Upper lobe of right lung (tissue), 1 donor: ENCODE data around the gene CEP72. TPM values are rescaled to one million over a fixed set of nuclear protein-coding genes. Genes with fewer than 3 reads are reported as not detected.

Experiments
- ATAC-seq: fragments of 200-7000 bp; cut with Tn5 transposase; one replicate; pipeline ENCODE4 v1.9.1; 2020; ENCODE audit warnings: mild to moderate bottlenecking, moderate library complexity
- DNase-seq: peaks from one replicate; pipeline ENCODE4 v3.0.0-alpha.2; 2020
- H3K27ac ChIP-seq: fragments of 200-600 bp; one replicate; pipeline ENCODE4 v1.8.0; 2022
- H3K27me3 ChIP-seq: fragments of 200-600 bp; one replicate; pipeline ENCODE4 v1.8.0; 2022; ENCODE audit warnings: mild to moderate bottlenecking
- H3K36me3 ChIP-seq: fragments of 200-600 bp; one replicate; pipeline ENCODE4 v1.8.0; 2022
- H3K4me1 ChIP-seq: fragments of 200-600 bp; one replicate; pipeline ENCODE4 v1.8.0; 2022
- H3K4me3 ChIP-seq: fragments of 200-600 bp; one replicate; pipeline ENCODE4 v1.8.0; 2022; ENCODE audit warnings: mild to moderate bottlenecking
- H3K9me3 ChIP-seq: fragments of 200-600 bp; one replicate; pipeline ENCODE4 v1.8.0; 2022
- intact Hi-C: fragments of 100-400 bp; cut with DNase I; formaldehyde crosslinking; loops from one replicate; pipeline ENCODE4 v1.11.0; 2022
- total RNA-seq: library from RNA; stranded (reverse); fragmentation: NEBNext Ultra II Directional; extraction: Animal tissue kit (Norgen Biotek cat#: 25700); gene quantifications from one replicate; pipeline ENCODE4 v1.2.1, GENCODE V29; 2021
- TF ChIP-seq, protein P1 (sequence below): fragments of 200-600 bp; IDR thresholded peaks from one replicate; pipeline ENCODE4 v1.8.0; 2022; ENCODE audit warnings: antibody characterized with exemption
- donor health status: DM: no; HTN: yes; CAD: no; lungs with severe emphysema.

CEP72 gene
- total RNA-seq, 1 donor from 2014 or later, result 13.2 TPM

DNA sequence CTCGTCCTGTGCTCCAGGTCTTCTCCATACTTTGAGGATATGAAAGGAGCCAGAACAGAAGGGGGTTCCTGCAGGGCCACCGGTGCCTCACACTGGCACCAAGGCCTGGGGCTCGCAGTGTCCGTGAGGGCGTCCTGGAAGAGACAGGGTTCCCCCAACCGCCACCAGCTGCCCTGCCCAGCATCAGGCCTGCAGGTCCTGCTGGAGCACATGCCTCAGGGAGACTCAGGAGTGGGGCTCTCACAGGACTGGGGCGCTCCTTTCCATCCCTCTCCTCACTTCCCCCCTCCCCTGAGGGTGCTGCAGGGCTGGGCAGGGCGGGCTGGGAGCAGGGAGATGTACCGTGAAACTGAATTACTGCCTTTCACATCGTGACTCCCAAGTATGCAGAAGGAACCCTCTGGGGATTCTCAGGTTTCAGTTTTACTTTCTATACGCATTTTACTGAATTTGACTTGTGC lies 31.7 kb downstream of the CEP72 start:
- TF ChIP-seq, protein P1, sequence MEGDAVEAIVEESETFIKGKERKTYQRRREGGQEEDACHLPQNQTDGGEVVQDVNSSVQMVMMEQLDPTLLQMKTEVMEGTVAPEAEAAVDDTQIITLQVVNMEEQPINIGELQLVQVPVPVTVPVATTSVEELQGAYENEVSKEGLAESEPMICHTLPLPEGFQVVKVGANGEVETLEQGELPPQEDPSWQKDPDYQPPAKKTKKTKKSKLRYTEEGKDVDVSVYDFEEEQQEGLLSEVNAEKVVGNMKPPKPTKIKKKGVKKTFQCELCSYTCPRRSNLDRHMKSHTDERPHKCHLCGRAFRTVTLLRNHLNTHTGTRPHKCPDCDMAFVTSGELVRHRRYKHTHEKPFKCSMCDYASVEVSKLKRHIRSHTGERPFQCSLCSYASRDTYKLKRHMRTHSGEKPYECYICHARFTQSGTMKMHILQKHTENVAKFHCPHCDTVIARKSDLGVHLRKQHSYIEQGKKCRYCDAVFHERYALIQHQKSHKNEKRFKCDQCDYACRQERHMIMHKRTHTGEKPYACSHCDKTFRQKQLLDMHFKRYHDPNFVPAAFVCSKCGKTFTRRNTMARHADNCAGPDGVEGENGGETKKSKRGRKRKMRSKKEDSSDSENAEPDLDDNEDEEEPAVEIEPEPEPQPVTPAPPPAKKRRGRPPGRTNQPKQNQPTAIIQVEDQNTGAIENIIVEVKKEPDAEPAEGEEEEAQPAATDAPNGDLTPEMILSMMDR, result no peak
- intact Hi-C loops, result no loop called here
- Histone ChIP-seq H3K27ac (no peak overlapping the region), H3K4me1 (no peaks in the 10 kb centered on the region), H3K9me3 (no peaks in the 10 kb centered on the region), H3K36me3 (peaks cover 15% of the 10 kb centered on the region), H3K4me3 (no peak overlapping the region), H3K27me3 (no peaks in the 10 kb centered on the region)
- ATAC-seq, result no peak
- DNase-seq, result peak; percentile 52

DNA sequence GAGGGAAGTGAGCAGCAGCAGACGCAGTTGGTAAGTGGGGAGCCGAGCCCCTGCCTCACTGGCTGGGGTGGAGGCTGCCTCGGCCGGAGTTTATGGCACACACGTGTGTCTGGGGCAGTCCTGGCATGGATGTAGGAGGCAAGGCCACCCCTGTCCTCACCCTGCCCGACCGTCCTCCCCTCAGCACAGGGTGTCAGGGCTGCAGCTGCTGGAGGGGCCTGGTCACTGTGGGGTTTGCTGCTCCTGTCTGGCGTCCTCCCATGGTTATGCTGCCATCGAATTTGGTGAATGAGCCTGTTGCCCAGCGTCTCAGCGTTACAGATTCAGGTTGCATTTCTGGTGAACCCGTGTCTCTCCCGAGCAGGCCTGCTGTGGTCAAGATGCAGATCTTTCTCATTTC lies 32.4 kb downstream of the CEP72 start:
- no peak for ATAC-seq
- H3K9me3 ChIP-seq, result no peaks in the 10 kb centered on the region
- no peaks in the 10 kb centered on the region for H3K4me1 ChIP-seq
- peak; percentile 51 for DNase-seq
- H3K4me3 ChIP-seq, result no peak overlapping the region
- no peak overlapping the region for H3K27ac ChIP-seq
- H3K36me3 ChIP-seq, result peaks cover 15% of the 10 kb centered on the region
- TF ChIP-seq, protein P1, result no peak
- no peaks in the 10 kb centered on the region for H3K27me3 ChIP-seq
- intact Hi-C loops, result no loop called here

DNA sequence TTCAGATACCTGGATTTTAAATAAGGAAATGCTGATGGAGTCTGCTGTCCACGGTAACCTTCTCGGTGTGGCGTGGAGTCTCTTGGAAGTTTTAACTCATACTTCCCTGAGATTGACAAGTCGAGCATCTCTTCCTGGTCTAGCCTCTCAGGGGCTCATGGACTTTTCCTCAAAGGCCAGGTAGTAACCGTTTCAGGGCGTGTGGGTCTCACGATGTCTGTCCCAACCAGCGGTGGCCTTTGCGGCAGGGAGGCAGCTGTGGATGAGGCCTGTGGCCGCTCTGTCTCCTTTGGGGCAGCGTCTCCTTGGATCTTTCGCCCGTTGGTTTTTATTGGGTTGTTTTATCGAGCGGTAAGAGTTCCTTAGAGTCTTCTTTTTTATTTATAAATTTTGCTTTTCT lies 32.8 kb downstream of the CEP72 start:
- TF ChIP-seq, protein P1, result no peak
- DNase-seq, result peak; percentile 39
- ATAC-seq, result no peak
- Histone ChIP-seq H3K4me3 (no peak overlapping the region), H3K27ac (no peak overlapping the region), H3K36me3 (peaks cover 15% of the 10 kb centered on the region), H3K27me3 (no peaks in the 10 kb centered on the region), H3K4me1 (no peaks in the 10 kb centered on the region), H3K9me3 (no peaks in the 10 kb centered on the region)
- intact Hi-C loops, result no loop called here

- Histone ChIP-seq H3K36me3 (peaks cover 13% of the 10 kb centered on the region), H3K9me3 (no peaks in the 10 kb centered on the region)
These were observed 33.3 kb downstream of the CEP72 start for GRCh38 chr5:645421-645820.

GRCh38 chr5:646396-647201 lies 34.5 kb downstream of the CEP72 start:
- Histone ChIP-seq H3K27me3 (no peaks in the 10 kb centered on the region), H3K36me3 (peaks cover 4% of the 10 kb centered on the region), H3K9me3 (no peaks in the 10 kb centered on the region), H3K4me3 (no peak overlapping the region), H3K27ac (no peak overlapping the region), H3K4me1 (no peaks in the 10 kb centered on the region)
- intact Hi-C loops, result no loop called here
- DNase-seq (peak; percentile 50), ATAC-seq (no peak)
- TF ChIP-seq, protein P1, result no peak

More at GRCh38 chr5:645421-645820, 33.3 kb downstream of the CEP72 start:
- DNase-seq (peak; percentile 40), ATAC-seq (no peak)
- intact Hi-C loops, result no loop called here
- no peak overlapping the region for H3K27ac ChIP-seq
- H3K4me1 ChIP-seq, result no peaks in the 10 kb centered on the region
- no peak overlapping the region for H3K4me3 ChIP-seq
- TF ChIP-seq, protein P1, result no peak
- no peaks in the 10 kb centered on the region for H3K27me3 ChIP-seq
